HEK293T (cell line): ENCODE results near the gene DLX2.
"Not testable (repeated sequence)": the region's sequence is repeated elsewhere in the genome, so short reads cannot be mapped to it uniquely, and the experiment has no call there.

ENCODE experiments used
- CTCF ChIA-PET: fragments of 350-600 bp; formaldehyde crosslinking; extraction: SDS; loops from one replicate; lab custom pipeline; 2021; ENCODE audit warnings: antibody characterized with exemption, inconsistent platforms; lab: Yijun Ruan, JAX
- POLR2A ChIA-PET: fragments of 350-600 bp; formaldehyde crosslinking; extraction: SDS; loops from one replicate; lab custom pipeline; 2020; ENCODE audit warnings: antibody characterized with exemption, inconsistent platforms; lab: Yijun Ruan, JAX
- DNase-seq: peaks from one replicate; pipeline ENCODE4 v3.0.0; 2012; ENCODE audit warnings: mixed read lengths; ENCODE audit errors: extremely low spot score
- ARNT ChIP-seq: fragments of 450-650 bp; IDR thresholded peaks from 2 replicates; pipeline ENCODE4 v1.6.1; 2017; ENCODE audit warnings: mild to moderate bottlenecking
- BHLHE40 ChIP-seq: fragments of 450-650 bp; IDR thresholded peaks from 2 replicates; pipeline ENCODE4 v1.6.1; 2016; ENCODE audit warnings: mild to moderate bottlenecking, moderate library complexity, borderline replicate concordance
- CTBP1 ChIP-seq: fragments of 450-650 bp; IDR thresholded peaks from 2 replicates; pipeline ENCODE4 v1.6.1; 2016; ENCODE audit warnings: borderline replicate concordance
- ELF4 ChIP-seq: fragments of 450-650 bp; IDR thresholded peaks from 2 replicates; pipeline ENCODE4 v1.6.1; 2017; ENCODE audit warnings: antibody characterized with exemption
- FOXA1 ChIP-seq: fragments of 450-650 bp; IDR thresholded peaks from 2 replicates; pipeline ENCODE4 v1.6.1; 2016; ENCODE audit warnings: mild to moderate bottlenecking
- FOXK2 ChIP-seq: fragments of 450-650 bp; IDR thresholded peaks from 2 replicates; pipeline ENCODE4 v1.6.1; 2016; ENCODE audit warnings: mild to moderate bottlenecking
- FOXM1 ChIP-seq: fragments of 450-650 bp; IDR thresholded peaks from 2 replicates; pipeline ENCODE4 v1.6.1; 2017; ENCODE audit warnings: mild to moderate bottlenecking, borderline replicate concordance
- HDGF ChIP-seq: fragments of 450-650 bp; IDR thresholded peaks from 2 replicates; pipeline ENCODE4 v1.6.1; 2017; ENCODE audit warnings: antibody characterized with exemption, borderline replicate concordance
- L3MBTL2 ChIP-seq: fragments of 450-650 bp; conservative IDR thresholded peaks from 2 replicates; pipeline ENCODE4 v1.6.1; 2016; ENCODE audit warnings: mild to moderate bottlenecking
- LEF1 ChIP-seq: fragments of 450-650 bp; IDR thresholded peaks from 2 replicates; pipeline ENCODE4 v1.6.1; 2017; ENCODE audit warnings: mild to moderate bottlenecking, borderline replicate concordance
- NFRKB ChIP-seq: fragments of 450-650 bp; IDR thresholded peaks from 2 replicates; pipeline ENCODE4 v1.6.1; 2016; ENCODE audit warnings: mild to moderate bottlenecking, moderate library complexity
- SP1 ChIP-seq: fragments of 450-650 bp; IDR thresholded peaks from 2 replicates; pipeline ENCODE4 v1.6.1; 2017
- SUZ12 ChIP-seq: fragments of 450-650 bp; IDR thresholded peaks from 2 replicates; pipeline ENCODE4 v1.6.1; 2016; ENCODE audit warnings: mild to moderate bottlenecking
- TARDBP ChIP-seq: fragments of 450-650 bp; IDR thresholded peaks from 2 replicates; pipeline ENCODE4 v1.6.1; 2016
- ZNF384 ChIP-seq: fragments of 450-650 bp; IDR thresholded peaks from 2 replicates; pipeline ENCODE4 v1.6.1; 2016
- TF ChIP-seq, protein P1 (sequence below): fragments of 450-650 bp; IDR thresholded peaks from 2 replicates; pipeline ENCODE4 v1.6.1; 2016

The DLX2 gene

DNA sequence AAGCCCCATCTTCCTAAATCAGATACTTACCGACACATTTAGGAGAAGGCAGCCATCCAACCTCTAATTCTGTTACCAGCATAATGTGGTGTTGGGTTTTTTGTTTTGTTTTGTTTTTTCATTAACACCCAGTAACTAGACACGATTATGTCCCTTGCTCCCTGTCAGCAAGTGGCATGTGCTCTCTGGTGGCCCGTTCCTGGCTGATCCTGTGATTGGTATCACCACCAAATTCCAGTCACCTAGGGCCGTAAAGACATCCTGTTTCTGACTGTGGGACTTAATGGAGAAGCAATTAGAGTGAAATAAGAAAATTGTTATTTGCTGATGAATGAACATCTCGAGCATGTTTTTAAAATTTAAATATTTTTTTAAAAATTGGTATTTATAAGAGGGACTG, 23.3 kb downstream of the DLX2 start:
- POLR2A ChIA-PET, result no interaction called here
- no peak for DNase-seq
- CTCF ChIA-PET, result no interaction called here
- TF ChIP-seq LEF1 (no peak), HDGF (no peak), FOXK2 (no peak), TARDBP (no peak), NFRKB (no peak), SUZ12 (no peak), ELF4 (no peak), SP1 (no peak), BHLHE40 (no peak), ARNT (no peak), CTBP1 (no peak), ZNF384 (no peak)

DNA sequence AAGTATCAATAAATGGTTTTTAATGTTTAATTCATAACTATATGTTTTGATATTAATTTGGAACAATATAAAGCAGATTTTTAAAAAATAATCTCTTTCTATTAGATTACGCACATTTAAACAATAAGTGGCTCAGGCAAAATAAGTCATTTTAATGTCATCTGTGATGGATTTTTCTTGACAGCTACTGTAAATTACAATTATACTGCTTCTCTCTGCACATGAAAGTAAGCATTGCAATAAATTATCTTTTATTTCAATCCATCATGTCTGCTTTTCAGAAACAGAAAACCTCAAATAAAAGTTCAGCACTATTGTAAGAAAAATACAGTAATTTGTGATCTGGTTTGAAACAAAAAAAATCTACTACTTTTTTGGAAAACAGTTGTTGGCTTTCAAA, 28.4 kb downstream of the DLX2 start:
- ChIA-PET CTCF (no interaction called here), POLR2A (interaction anchor here (1.0 kb wide), 1 partner anchor 21 kb away, joined by 3 read pairs; no protein-coding TSS in a partner anchor)
- TF ChIP-seq ZNF384 (no peak), SP1 (no peak), CTBP1 (peak; percentile 44; the same call in 1 of the 2 replicates), LEF1 (0 out of 2 replicates have a peak, but pooled peaks have one; percentile 69), TARDBP (no peak), FOXA1 (no peak), L3MBTL2 (no peak), BHLHE40 (no peak), NFRKB (no peak)
- TF ChIP-seq, protein P1, sequence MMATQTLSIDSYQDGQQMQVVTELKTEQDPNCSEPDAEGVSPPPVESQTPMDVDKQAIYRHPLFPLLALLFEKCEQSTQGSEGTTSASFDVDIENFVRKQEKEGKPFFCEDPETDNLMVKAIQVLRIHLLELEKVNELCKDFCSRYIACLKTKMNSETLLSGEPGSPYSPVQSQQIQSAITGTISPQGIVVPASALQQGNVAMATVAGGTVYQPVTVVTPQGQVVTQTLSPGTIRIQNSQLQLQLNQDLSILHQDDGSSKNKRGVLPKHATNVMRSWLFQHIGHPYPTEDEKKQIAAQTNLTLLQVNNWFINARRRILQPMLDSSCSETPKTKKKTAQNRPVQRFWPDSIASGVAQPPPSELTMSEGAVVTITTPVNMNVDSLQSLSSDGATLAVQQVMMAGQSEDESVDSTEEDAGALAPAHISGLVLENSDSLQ, result peak; percentile 93
- no peak for DNase-seq

DNA sequence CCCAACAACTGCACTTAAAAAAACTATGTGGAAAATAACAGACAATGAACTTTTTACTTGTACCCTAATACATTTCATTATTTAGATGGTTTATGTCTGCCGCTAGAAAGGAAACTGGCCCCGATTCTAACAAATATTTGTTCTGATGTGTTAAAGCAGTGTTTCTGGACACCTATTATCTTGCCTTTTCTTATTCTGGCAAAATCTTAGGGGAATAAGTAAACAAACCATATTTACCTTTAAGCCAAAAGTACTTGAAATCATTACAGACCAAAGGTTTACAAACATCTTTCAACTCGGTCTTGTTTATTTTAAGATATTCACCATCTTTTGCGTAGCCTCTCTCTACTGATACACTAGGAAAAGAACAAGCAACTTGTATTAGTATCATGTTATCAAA, 29.2 kb downstream of the DLX2 start:
- ChIA-PET CTCF (interaction anchor here (1.1 kb wide), 1 partner anchor 8 kb away, joined by 3 read pairs; no protein-coding TSS in a partner anchor), POLR2A (interaction anchor here (0.6 to 1.0 kb wide), 3 partner anchors 12 to 22 kb away, joined by 3 read pairs; partner anchors contain the start of gene DLX1)
- no peak for TF ChIP-seq FOXA1
- TF ChIP-seq FOXM1, result no peak
- TF ChIP-seq SUZ12, result no peak
- no peak for TF ChIP-seq CTBP1
- TF ChIP-seq, protein P1, result no peak
- TF ChIP-seq HDGF, result no peak
- no peak for TF ChIP-seq ARNT
- no peak for TF ChIP-seq L3MBTL2
- no peak for TF ChIP-seq FOXK2
- no peak for TF ChIP-seq TARDBP
- no peak for TF ChIP-seq BHLHE40
- TF ChIP-seq ELF4, result no peak
- TF ChIP-seq LEF1, result no peak
- TF ChIP-seq ZNF384, result no peak
- no peak for TF ChIP-seq SP1
- no peak for DNase-seq

DNA sequence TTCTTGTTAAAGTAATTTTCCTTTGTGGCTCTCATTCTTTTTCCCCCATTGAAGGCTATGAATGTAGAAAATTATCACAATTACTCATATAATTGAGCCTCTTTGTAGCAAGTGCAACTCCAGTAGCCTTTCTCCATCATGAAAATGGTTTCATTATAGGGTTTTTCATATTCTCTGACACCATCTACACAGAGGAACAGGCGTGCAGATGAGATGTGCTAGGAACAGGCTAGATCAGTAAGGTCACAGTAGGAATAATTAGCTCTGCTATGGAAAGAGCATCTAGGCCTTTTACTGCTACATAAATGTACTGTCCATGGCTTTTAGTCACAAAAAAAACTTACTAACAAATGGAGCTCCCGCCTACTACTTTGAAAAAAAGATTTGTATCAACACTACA, 30.0 kb downstream of the DLX2 start:
- TF ChIP-seq ELF4, result no peak
- TF ChIP-seq, protein P1, result no peak
- TF ChIP-seq FOXA1, result no peak
- no peak for TF ChIP-seq NFRKB
- no peak for TF ChIP-seq BHLHE40
- no peak for TF ChIP-seq CTBP1
- TF ChIP-seq L3MBTL2, result no peak
- ChIA-PET CTCF (interaction anchor here (0.5 to 1.9 kb wide), 3 partner anchors 9 to 100 kb away, joined by 3 to 4 read pairs (median 4); no protein-coding TSS in a partner anchor), POLR2A (interaction anchor here (0.6 to 1.3 kb wide), 2 partner anchors 15 to 23 kb away, joined by 3 to 4 read pairs; no protein-coding TSS in a partner anchor)
- DNase-seq, result no peak

DNA sequence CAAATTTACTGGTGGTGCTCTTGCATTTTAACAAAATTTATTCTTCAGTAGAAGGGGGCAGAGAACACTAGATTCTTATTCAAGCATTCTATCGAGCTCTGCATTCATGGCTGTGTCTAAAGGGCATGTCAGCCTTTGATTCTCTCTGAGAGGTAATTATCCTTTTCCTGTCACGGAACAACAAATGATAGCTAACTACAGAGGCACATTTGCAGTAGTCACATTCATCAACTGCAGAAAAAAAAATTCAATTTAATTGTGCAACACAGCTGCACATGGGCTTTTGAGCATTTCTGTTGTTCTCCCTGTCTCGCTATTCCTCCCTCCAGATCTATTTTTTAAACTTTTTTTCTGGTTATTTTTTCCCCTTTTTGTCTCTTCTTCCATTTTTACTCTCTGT, 30.4 kb downstream of the DLX2 start:
- ChIA-PET POLR2A (interaction anchor here (1.3 kb wide), 1 partner anchor 23 kb away, joined by 4 read pairs; no protein-coding TSS in a partner anchor), CTCF (interaction anchor here (1.1 to 1.9 kb wide), 2 partner anchors 9 to 19 kb away, joined by 3 to 4 read pairs; no protein-coding TSS in a partner anchor)
- TF ChIP-seq ZNF384 (no peak), FOXA1 (no peak), SP1 (no peak), FOXM1 (no peak), TARDBP (no peak), L3MBTL2 (no peak), LEF1 (no peak), HDGF (no peak)
- no peak for DNase-seq

DNA sequence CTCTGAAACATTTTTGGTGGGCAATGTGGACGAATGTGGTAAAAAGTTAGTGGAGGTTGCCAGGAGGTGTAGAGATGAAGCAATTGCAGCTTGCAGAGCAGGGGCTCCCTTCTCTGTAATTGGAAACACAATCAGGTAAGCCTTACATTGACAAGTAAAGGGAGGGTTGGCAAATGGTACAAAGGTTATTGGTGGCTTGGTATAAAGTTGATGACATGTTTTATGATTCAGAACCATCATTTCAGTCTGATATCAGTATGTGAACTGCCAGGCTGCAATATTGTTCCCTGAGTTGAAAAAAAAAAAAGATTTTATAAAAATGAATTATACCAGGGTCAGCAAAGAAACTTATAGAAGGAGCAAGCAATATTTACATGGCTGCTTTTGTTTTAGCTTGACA, 31.8 kb downstream of the DLX2 start:
- TF ChIP-seq CTBP1 (no peak), ARNT (no peak), NFRKB (no peak), L3MBTL2 (no peak), SUZ12 (no peak), ELF4 (no peak), LEF1 (no peak)
- ChIA-PET CTCF (no interaction called here), POLR2A (no interaction called here)
- DNase-seq, result no peak

DNA sequence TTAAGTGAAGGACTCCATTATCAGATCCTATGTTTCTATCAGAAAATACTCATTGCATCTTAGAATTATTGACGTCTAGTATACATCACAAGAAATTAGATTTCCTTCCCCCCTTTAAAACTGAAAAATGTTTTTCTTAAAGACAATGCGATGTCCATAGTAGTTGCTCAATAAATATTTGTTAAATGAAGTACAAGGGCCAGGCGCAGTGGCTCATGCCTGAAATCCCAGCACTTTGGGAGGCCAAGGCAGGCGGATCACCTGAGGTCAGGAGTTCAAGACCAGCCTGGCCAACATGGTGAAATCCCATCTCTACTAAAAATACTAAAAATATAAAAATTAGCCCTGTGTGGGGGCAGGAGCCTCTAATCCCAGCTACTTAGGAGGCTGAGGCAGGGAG, 34.8 kb downstream of the DLX2 start:
- CTCF ChIA-PET, DNase-seq, POLR2A ChIA-PET: not testable (repeated sequence)
